A549 (cell line): Measurements from ENCODE around the gene BCL2A1. TPM values are rescaled to one million over a fixed set of nuclear protein-coding genes. Genes with fewer than 3 reads are reported as not detected.

ENCODE experiments used
- ATAC-seq, 2 experiments: fragments of 200-7000 bp in 1 of 2; fragments of >200 bp in 1 of 2; cut with Nextera tagmentation in 1 of 2; cut with Tn5 transposase in 1 of 2; 3 replicates each; pipeline versions ENCODE4 v1.8.0 to v1.9.1; 2018 to 2020; ENCODE audit warnings: mild to moderate bottlenecking in 1 of 2, moderate library complexity in 1 of 2
- CTCF ChIA-PET: fragments of 300-600 bp; sonication (Branson Sonifier 250); formaldehyde crosslinking; extraction: SDS; loops from one replicate; lab custom pipeline; 2021; ENCODE audit warnings: antibody characterized with exemption, inconsistent platforms; lab: Yijun Ruan, JAX
- POLR2A ChIA-PET: fragments of 350-600 bp; formaldehyde crosslinking; extraction: SDS; loops from one replicate; lab custom pipeline; 2021; ENCODE audit warnings: antibody characterized with exemption, inconsistent platforms; lab: Yijun Ruan, JAX
- DNase-seq, 2 experiments: peaks; one replicate each; pipeline versions ENCODE4 v3.0.0 to v3.0.0-alpha.2; 2011 to 2016; ENCODE audit warnings: low read depth in 1 of 2, low spot score in 1 of 2
- FAIRE-seq: peaks from 2 replicates; lab custom pipeline; 2011; peaks lifted over from hg19 to GRCh38; lab: Jason Lieb, UNC
- H3K27ac ChIP-seq, 2 experiments: fragments of >200 bp; sonication (Bioruptor Twin); formaldehyde crosslinking; 3 replicates each; pipeline ENCODE4 v1.5.1; 2016 to 2017
- H3K4me1 ChIP-seq: fragments of >200 bp; sonication (Bioruptor Twin); formaldehyde crosslinking; 3 replicates; pipeline ENCODE4 v1.6.1; 2016
- H3K4me2 ChIP-seq: fragments of >200 bp; sonication (Bioruptor Twin); formaldehyde crosslinking; 3 replicates; pipeline ENCODE4 v1.6.1; 2016
- H3K4me3 ChIP-seq: fragments of >200 bp; sonication (Bioruptor Twin); formaldehyde crosslinking; 3 replicates; pipeline ENCODE4 v1.5.1; 2016
- H3K9me3 ChIP-seq: fragments of >200 bp; sonication (Bioruptor Twin); formaldehyde crosslinking; 3 replicates; pipeline ENCODE4 v1.6.1; 2016
- BCL3 ChIP-seq: fragments of >200 bp; sonication (Bioruptor Twin); formaldehyde crosslinking; IDR thresholded peaks from 3 replicates; pipeline ENCODE4 v1.6.1; 2016
- BHLHE40 ChIP-seq: IDR thresholded peaks from 2 replicates; pipeline ENCODE4 v1.6.1; 2012; ENCODE audit warnings: low read depth, low read length, inconsistent platforms
- CBX2 ChIP-seq: fragments of 200-600 bp; sonication (generic); IDR thresholded peaks from 2 replicates; pipeline ENCODE4 v1.6.1; 2016; ENCODE audit warnings: low read depth, mild to moderate bottlenecking, borderline replicate concordance
- CEBPB ChIP-seq, 2 experiments: fragments of >200 bp in 1 of 2; sonication (Bioruptor Twin) in 1 of 2; formaldehyde crosslinking in 1 of 2; IDR thresholded peaks; 2 replicates each; pipeline ENCODE4 v1.6.1; 2012 to 2016
- E2F6 ChIP-seq: IDR thresholded peaks from 2 replicates; pipeline ENCODE4 v1.6.1; 2012; ENCODE audit warnings: low read depth, borderline replicate concordance
- FOSL2 ChIP-seq, 2 experiments: fragments of 450-650 bp in 1 of 2; fragments of >200 bp in 1 of 2; sonication (Bioruptor Twin) in 1 of 2; formaldehyde crosslinking; IDR thresholded peaks; 2 replicates each; pipeline versions ENCODE4 v1.5.0 to v1.6.1; 2016 to 2020; ENCODE audit warnings: mild to moderate bottlenecking in 1 of 2, moderate library complexity in 1 of 2
- FOXS1 ChIP-seq: fragments of 250-450 bp; sonication (Bioruptor Pico); IDR thresholded peaks from 2 replicates; pipeline ENCODE4 v1.5.0; 2020; ENCODE audit warnings: mild to moderate bottlenecking, moderate library complexity
- HDAC2 ChIP-seq: fragments of 200-600 bp; sonication (generic); IDR thresholded peaks from 2 replicates; pipeline ENCODE4 v1.6.1; 2016
- HOXB13 ChIP-seq: fragments of 250-450 bp; sonication (Bioruptor Pico); IDR thresholded peaks from 2 replicates; pipeline ENCODE4 v1.5.0; 2020; ENCODE audit warnings: low read depth, mild to moderate bottlenecking, moderate library complexity
- HOXB5 ChIP-seq: fragments of 250-450 bp; sonication (Bioruptor Pico); IDR thresholded peaks from 2 replicates; pipeline ENCODE4 v1.5.0; 2020; ENCODE audit warnings: mild to moderate bottlenecking, moderate library complexity
- JUNB ChIP-seq: fragments of >200 bp; sonication (Bioruptor Twin); formaldehyde crosslinking; IDR thresholded peaks from 2 replicates; pipeline ENCODE4 v1.6.1; 2016
- MYC ChIP-seq: IDR thresholded peaks from 2 replicates; pipeline ENCODE4 v1.6.1; 2012; ENCODE audit warnings: mild to moderate bottlenecking, inconsistent platforms, low read length, improper control_type of control experiment, borderline replicate concordance
- NPAS2 ChIP-seq: fragments of 250-450 bp; sonication (Bioruptor Pico); IDR thresholded peaks from 2 replicates; pipeline ENCODE4 v1.8.0; 2022; ENCODE audit warnings: mild to moderate bottlenecking, moderate library complexity, borderline replicate concordance
- PHF8 ChIP-seq: fragments of 200-600 bp; sonication (generic); IDR thresholded peaks from 2 replicates; pipeline ENCODE4 v1.6.1; 2016; ENCODE audit warnings: low read depth, mild to moderate bottlenecking, antibody characterized with exemption, moderate library complexity, borderline replicate concordance
- POLR2A ChIP-seq: IDR thresholded peaks from 2 replicates; pipeline ENCODE4 v1.6.1; 2012; ENCODE audit warnings: mild to moderate bottlenecking, low read length
- POLR2AphosphoS2 ChIP-seq: conservative IDR thresholded peaks from 2 replicates; pipeline ENCODE4 v1.6.1; 2012; ENCODE audit warnings: low read length, improper control_type of control experiment, inconsistent platforms
- RARB ChIP-seq: fragments of 250-450 bp; sonication (Bioruptor Pico); IDR thresholded peaks from 2 replicates; pipeline ENCODE4 v1.8.0; 2021; ENCODE audit warnings: mild to moderate bottlenecking, moderate library complexity
- REST ChIP-seq: fragments of 200-600 bp; sonication (generic); IDR thresholded peaks from 2 replicates; pipeline ENCODE4 v1.6.1; 2016; ENCODE audit warnings: antibody characterized with exemption, mild to moderate bottlenecking, moderate library complexity
- RNF2 ChIP-seq: fragments of 200-600 bp; sonication (generic); IDR thresholded peaks from 2 replicates; pipeline ENCODE4 v1.6.1; 2016; ENCODE audit warnings: low read depth, mild to moderate bottlenecking, antibody characterized with exemption, moderate library complexity, borderline replicate concordance
- SREBF2 ChIP-seq: fragments of 450-650 bp; IDR thresholded peaks from 2 replicates; pipeline ENCODE4 v1.6.1; 2014; ENCODE audit warnings: mild to moderate bottlenecking, moderate library complexity
- TP53 ChIP-seq: fragments of 250-450 bp; sonication (Bioruptor Pico); IDR thresholded peaks from 2 replicates; pipeline ENCODE4 v1.5.0; 2021; ENCODE audit warnings: mild to moderate bottlenecking, moderate library complexity
- ZFP36 ChIP-seq: fragments of 450-650 bp; IDR thresholded peaks from 2 replicates; pipeline ENCODE4 v1.6.1; 2014; ENCODE audit warnings: borderline replicate concordance; ENCODE audit not compliant: partially characterized antibody
- WGBS: methylation state at CpG from one replicate; pipeline ENCODE4 v1.1.6; 2017; ENCODE audit errors: missing lambda C conversion rate; 5-methylcytosine and 5-hydroxymethylcytosine counted together
- polyA plus RNA-seq, 4 experiments: library from polyadenylated mRNA; depleted of rRNA in 3 of 4; stranded (reverse); fragments of >200 nt; fragmentation: RNase III in 1 of 4; extraction: RNeasy Plus Mini Kit Qiagen cat#74134 plus additional on column Dnase treatment in 1 of 4; gene quantifications; 2 replicates in 3 of 4; 3 replicates in 1 of 4; pipeline ENCODE4 v1.2.3, GENCODE V29; 2011 to 2017
- TF ChIP-seq, protein P1 (sequence below): fragments of 250-450 bp; sonication (Bioruptor Pico); IDR thresholded peaks from 2 replicates; pipeline ENCODE4 v1.5.0; 2020; ENCODE audit warnings: low read depth, mild to moderate bottlenecking, moderate library complexity
- TF ChIP-seq, protein P2 (sequence below): fragments of >200 bp; sonication (Bioruptor Twin); formaldehyde crosslinking; IDR thresholded peaks from 2 replicates; pipeline ENCODE4 v1.6.1; 2016
- TF ChIP-seq, protein P3 (sequence below): IDR thresholded peaks from 2 replicates; pipeline ENCODE4 v1.6.1; 2012

BCL2A1 gene
- polyA plus RNA-seq, 2 of the 4 experiments (the other 2 are of a cell fraction), result 14.0 to 20.1 TPM

DNA sequence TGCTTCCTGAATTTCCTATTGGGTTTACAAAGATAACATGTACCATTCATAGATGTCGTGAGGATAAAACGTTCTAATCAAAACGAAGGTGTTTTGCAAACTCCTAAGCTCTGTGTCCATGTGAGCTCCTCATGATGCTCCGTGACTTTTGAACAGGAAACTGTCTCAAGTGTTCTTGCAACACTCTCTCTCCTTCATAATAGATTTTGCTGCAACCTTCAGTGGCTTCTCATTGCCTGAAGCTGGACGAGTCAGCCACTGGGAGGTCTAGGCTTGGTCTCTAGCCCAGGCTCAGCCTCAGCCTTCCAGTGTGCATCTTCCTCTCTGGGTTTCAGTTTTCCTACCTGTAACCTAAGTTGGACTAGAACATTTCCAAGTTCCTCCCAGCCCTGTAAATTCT, 18.7 kb upstream of the BCL2A1 start:
- H3K27ac ChIP-seq, result peak overlapping the region in 1 of 2 experiments; percentile 5; a peak in 1 of 6 replicates
- POLR2A ChIA-PET, result interaction anchor here (1.8 kb wide), 1 partner anchor 66 kb away, joined by 9 read pairs; no protein-coding TSS in a partner anchor
- H3K4me2 ChIP-seq, result no peak overlapping the region
- no peak overlapping the region for H3K4me3 ChIP-seq
- ATAC-seq (peak; percentile 41 to 53; a peak in 4 of 6 replicates), DNase-seq (no peak), FAIRE-seq (no peak)
- H3K4me1 ChIP-seq, result peaks cover 3% of the 10 kb centered on the region; the same call in 2 of the 3 replicates
- no peaks in the 10 kb centered on the region for H3K9me3 ChIP-seq
- 58% methylated on average over 5 of the region's 5 CpGs for WGBS
- CTCF ChIA-PET, result interaction anchor here (2.0 to 2.4 kb wide), 2 partner anchors 609 to 650 kb away, joined by 5 to 9 read pairs; no protein-coding TSS in a partner anchor
- TF ChIP-seq HOXB13 (no peak), CEBPB (IDR thresholded peaks at IDR 0.05) (peak; percentile 10 to 21; a peak in 1 of 4 replicates)

DNA sequence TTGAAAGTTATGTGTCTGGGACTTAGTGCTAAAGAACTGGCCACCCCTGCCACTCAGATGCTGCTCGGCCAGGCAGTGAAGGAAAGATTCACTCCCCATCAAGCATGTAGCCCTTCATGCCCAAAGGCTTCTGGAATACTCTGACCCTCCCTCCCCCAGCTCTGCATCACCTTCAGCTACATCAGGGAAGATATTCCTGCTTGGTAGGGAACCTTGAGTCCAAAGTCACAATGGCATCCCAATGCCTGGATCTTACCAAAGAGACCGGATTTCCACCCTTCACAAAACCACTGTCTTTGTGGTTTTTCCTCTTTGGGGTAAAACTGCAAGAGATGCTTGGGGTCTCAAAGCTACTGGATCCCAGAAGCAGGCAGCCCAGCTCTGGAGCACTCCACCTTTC, 18.2 kb upstream of the BCL2A1 start:
- ChIA-PET POLR2A (interaction anchor here (1.8 kb wide), 1 partner anchor 66 kb away, joined by 9 read pairs; no protein-coding TSS in a partner anchor), CTCF (interaction anchor here (1.8 to 2.4 kb wide), 3 partner anchors 136 to 649 kb away, joined by 5 to 9 read pairs (median 6); no protein-coding TSS in a partner anchor)
- no peak overlapping the region for H3K4me2 ChIP-seq
- TF ChIP-seq HDAC2 (no peak), JUNB (no peak), RARB (CRISPR knock-in tag) (no peak), TP53 (CRISPR knock-in tag) (no peak), HOXB13 (no peak), FOXS1 (CRISPR knock-in tag) (no peak), FOSL2 (IDR thresholded peaks at IDR 0.05) (no peak), FOSL2 (CRISPR knock-in tag; IDR thresholded peaks at IDR 0.05) (no peak), HOXB5 (no peak), SREBF2 (no peak), BCL3 (no peak), NPAS2 (CRISPR knock-in tag) (no peak), RNF2 (no peak), MYC (no peak), PHF8 (no peak), BHLHE40 (no peak), CBX2 (no peak)
- TF ChIP-seq, protein P1, sequence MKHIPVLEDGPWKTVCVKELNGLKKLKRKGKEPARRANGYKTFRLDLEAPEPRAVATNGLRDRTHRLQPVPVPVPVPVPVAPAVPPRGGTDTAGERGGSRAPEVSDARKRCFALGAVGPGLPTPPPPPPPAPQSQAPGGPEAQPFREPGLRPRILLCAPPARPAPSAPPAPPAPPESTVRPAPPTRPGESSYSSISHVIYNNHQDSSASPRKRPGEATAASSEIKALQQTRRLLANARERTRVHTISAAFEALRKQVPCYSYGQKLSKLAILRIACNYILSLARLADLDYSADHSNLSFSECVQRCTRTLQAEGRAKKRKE (CRISPR knock-in tag), result no peak
- TF ChIP-seq, protein P2, sequence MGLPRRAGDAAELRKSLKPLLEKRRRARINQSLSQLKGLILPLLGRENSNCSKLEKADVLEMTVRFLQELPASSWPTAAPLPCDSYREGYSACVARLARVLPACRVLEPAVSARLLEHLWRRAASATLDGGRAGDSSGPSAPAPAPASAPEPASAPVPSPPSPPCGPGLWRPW, result no peak
- WGBS, result 97% methylated on average over 2 of the region's 2 CpGs
- ATAC-seq (no peak), DNase-seq (no peak), FAIRE-seq (no peak)
- H3K27ac ChIP-seq, result 0 out of 6 replicates have a peak overlapping the region, but pooled peaks of 1 of the 2 experiments have one; percentile 4
- no peak overlapping the region for H3K4me3 ChIP-seq
- H3K4me1 ChIP-seq, result no peaks in the 10 kb centered on the region
- H3K9me3 ChIP-seq, result no peaks in the 10 kb centered on the region

- no peaks in the 10 kb centered on the region for H3K9me3 ChIP-seq
- no peak for FAIRE-seq
- CTCF ChIA-PET, result interaction anchor here (1.8 to 2.0 kb wide), 2 partner anchors 135 to 608 kb away, joined by 6 to 9 read pairs; no protein-coding TSS in a partner anchor
- POLR2A ChIA-PET, result interaction anchor here (1.8 kb wide), 1 partner anchor 65 kb away, joined by 9 read pairs; no protein-coding TSS in a partner anchor
- no peak overlapping the region for H3K4me2 ChIP-seq
- H3K4me3 ChIP-seq, result no peak overlapping the region
- ATAC-seq, result no peak
- WGBS, result 89% methylated on average over 3 of the region's 3 CpGs
- no peak for DNase-seq
- no peaks in the 10 kb centered on the region for H3K4me1 ChIP-seq
- no peak overlapping the region for H3K27ac ChIP-seq
- TF ChIP-seq CBX2 (no peak), ZFP36 (no peak), POLR2A (no peak), TP53 (CRISPR knock-in tag) (no peak), POLR2AphosphoS2 (no peak), PHF8 (no peak), REST (no peak), E2F6 (no peak)
- TF ChIP-seq, protein P3, sequence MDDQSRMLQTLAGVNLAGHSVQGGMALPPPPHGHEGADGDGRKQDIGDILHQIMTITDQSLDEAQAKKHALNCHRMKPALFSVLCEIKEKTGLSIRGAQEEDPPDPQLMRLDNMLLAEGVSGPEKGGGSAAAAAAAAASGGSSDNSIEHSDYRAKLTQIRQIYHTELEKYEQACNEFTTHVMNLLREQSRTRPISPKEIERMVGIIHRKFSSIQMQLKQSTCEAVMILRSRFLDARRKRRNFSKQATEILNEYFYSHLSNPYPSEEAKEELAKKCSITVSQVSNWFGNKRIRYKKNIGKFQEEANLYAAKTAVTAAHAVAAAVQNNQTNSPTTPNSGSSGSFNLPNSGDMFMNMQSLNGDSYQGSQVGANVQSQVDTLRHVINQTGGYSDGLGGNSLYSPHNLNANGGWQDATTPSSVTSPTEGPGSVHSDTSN, result no peak
Observed at GRCh38 chr15:79988448-79989117, 17.6 kb upstream of the BCL2A1 start.
